Coronary artery (tissue), 2 donors: ENCODE measurements around the gene SIPA1L3.

ENCODE experiments used
- DNase-seq: peaks from one replicate; pipeline ENCODE4 v3.0.0-alpha.2; 2017; ENCODE audit warnings: low spot score
- H3K27ac ChIP-seq, 2 donors: fragments of 200-600 bp; sonication (generic); one replicate each; pipeline ENCODE4 v1.5.1; 2016 to 2019
- H3K4me3 ChIP-seq: fragments of 200-600 bp; sonication (generic); 2 replicates; pipeline ENCODE4 v1.5.1; 2016; ENCODE audit warnings: mild to moderate bottlenecking, moderate library complexity
- CTCF ChIP-seq: fragments of 200-600 bp; sonication (generic); IDR thresholded peaks from one replicate; pipeline ENCODE4 v1.5.1; 2019; ENCODE audit warnings: antibody characterized with exemption

The SIPA1L3 gene

GRCh38 chr19:38093587-38093986 is 186.6 kb downstream of the SIPA1L3 start:
- no peak overlapping the region for H3K27ac ChIP-seq
- DNase-seq, result no peak
- TF ChIP-seq CTCF, result no peak
- H3K4me3 ChIP-seq, result no peak overlapping the region

GRCh38 chr19:38095411-38096308 is 188.7 kb downstream of the SIPA1L3 start:
- Histone ChIP-seq H3K4me3 (no peak overlapping the region), H3K27ac (no peak overlapping the region)
- no peak for DNase-seq
- no peak for TF ChIP-seq CTCF

DNA sequence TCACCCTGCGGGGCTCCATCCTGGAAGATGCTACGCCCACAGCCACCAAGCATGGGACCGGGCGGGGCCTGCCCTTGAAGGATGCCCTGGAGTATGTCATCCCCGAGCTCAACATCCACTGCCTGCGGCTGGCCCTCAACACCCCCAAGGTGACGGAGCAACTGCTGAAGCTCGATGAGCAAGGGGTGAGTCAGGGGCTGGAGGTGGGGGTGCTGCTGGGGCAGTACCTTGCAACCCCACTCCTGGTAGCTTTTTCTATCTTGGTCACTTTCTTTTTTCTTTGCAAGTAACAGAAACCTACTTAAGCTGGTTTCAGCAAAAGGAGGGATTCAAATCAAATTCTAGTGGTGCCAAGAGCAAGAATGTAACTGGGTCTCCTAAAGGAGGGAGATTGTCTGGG is 193.0 kb downstream of the SIPA1L3 start:
- H3K27ac ChIP-seq, result no peak overlapping the region
- no peak overlapping the region for H3K4me3 ChIP-seq
- no peak for TF ChIP-seq CTCF
- no peak for DNase-seq

GRCh38 chr19:38100589-38100988 is 193.6 kb downstream of the SIPA1L3 start:
- no peak overlapping the region for H3K27ac ChIP-seq
- no peak overlapping the region for H3K4me3 ChIP-seq
- DNase-seq, result no peak
- no peak for TF ChIP-seq CTCF

- Histone ChIP-seq H3K4me3 (no peak overlapping the region), H3K27ac (no peak overlapping the region)
- DNase-seq, result no peak
- no peak for TF ChIP-seq CTCF
Observed at GRCh38 chr19:38101723-38102122, 194.7 kb downstream of the SIPA1L3 start.

- no peak overlapping the region for H3K4me3 ChIP-seq
- no peak for DNase-seq
- H3K27ac ChIP-seq, result no peak overlapping the region
- TF ChIP-seq CTCF, result no peak
Observed at GRCh38 chr19:38105574-38105973, 198.6 kb downstream of the SIPA1L3 start.

- Histone ChIP-seq H3K27ac (no peak overlapping the region), H3K4me3 (no peak overlapping the region)
- TF ChIP-seq CTCF, result no peak
- DNase-seq, result no peak
Observed at GRCh38 chr19:38107129-38107528, 200.1 kb downstream of the SIPA1L3 start.
